Spleen (tissue), 7 donors: ENCODE results near the gene CENPP.

Experiments used
- CTCF ChIP-seq, 11 experiments: fragments of 200-600 bp in 7 of 11; fragments of 450-650 bp in 4 of 11; sonication (generic) in 4 of 11; IDR thresholded peaks in 8 of 11; conservative IDR thresholded peaks in 3 of 11; 1 replicate in 7 of 11; 2 replicates in 4 of 11; pipeline versions ENCODE4 v1.4.0 to v1.8.0; 2016 to 2021; ENCODE audit warnings: antibody characterized with exemption in 11 of 11, inconsistent platforms in 4 of 11, mild to moderate bottlenecking in 1 of 11
- POLR2A ChIP-seq, 3 donors: fragments of 450-650 bp; IDR thresholded peaks; one replicate each; pipeline ENCODE4 v1.5.1; 2017; ENCODE audit warnings: antibody characterized with exemption in 3 of 3, mild to moderate bottlenecking in 1 of 3
- POLR2AphosphoS5 ChIP-seq, 3 donors: sonication (generic); formaldehyde crosslinking; IDR thresholded peaks; one replicate each; pipeline ENCODE4 v1.5.1; 2017; ENCODE audit warnings: antibody characterized with exemption in 3 of 3
- donor health status: DM: no; HTN: no; CAD: no; lungs with moderate emphysema.
- donor health status: DM: no; HTN: no; CAD: no.
- donor health status: DM: no; HTN: no; CAD: no.

DNA sequence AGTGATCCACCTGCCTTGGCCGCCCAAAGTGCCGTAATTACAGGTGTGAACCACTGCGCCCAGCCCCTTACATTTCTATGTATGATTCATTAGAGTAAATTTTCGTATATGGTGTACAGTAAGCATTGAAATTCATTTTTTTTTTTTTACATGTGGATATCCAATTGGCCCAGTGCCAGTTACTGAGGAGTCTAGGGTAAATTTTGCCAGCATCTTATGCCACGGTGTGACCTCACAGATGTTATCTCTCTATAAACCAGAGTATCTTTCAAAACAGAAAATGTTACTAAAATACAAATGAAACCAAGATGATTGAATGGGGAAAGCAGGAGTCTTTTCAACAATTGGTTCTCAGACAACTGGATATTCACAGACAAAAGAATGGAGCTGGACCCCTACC, 279.5 kb downstream of the CENPP start:
- TF ChIP-seq CTCF (IDR thresholded peaks at IDR 0.05 in 8 of 11, conservative IDR thresholded peaks at IDR 0.05 in 3 of 11) (no peak), POLR2A (IDR thresholded peaks at IDR 0.05) (no peak), POLR2AphosphoS5 (IDR thresholded peaks at IDR 0.05) (no peak)
